Left lung (tissue), 10 donors: ENCODE results near the gene GPR78. TPM values are rescaled to one million over a fixed set of nuclear protein-coding genes. Genes with fewer than 3 reads are reported as not detected.
"Not testable (repeated sequence)": the region's sequence is repeated elsewhere in the genome, so short reads cannot be mapped to it uniquely, and the experiment has no call there.

Experiments used
- ATAC-seq: fragments of 200-7000 bp; cut with Tn5 transposase; one replicate; pipeline ENCODE4 v1.9.1; 2020; ENCODE audit warnings: moderate library complexity
- DNase-seq, 4 donors: peaks; one replicate each; pipeline ENCODE4 v3.0.0-alpha.2; 2013 to 2020
- H3K27ac ChIP-seq, 2 donors: fragments of 200-600 bp; sonication (generic) in 1 of 2; one replicate each; pipeline versions ENCODE4 v1.5.0 to v1.8.0; 2020 to 2021
- H3K27me3 ChIP-seq, 2 donors: fragments of 200-600 bp; sonication (generic) in 1 of 2; one replicate each; pipeline versions ENCODE4 v1.5.0 to v1.8.0; 2020 to 2021
- H3K36me3 ChIP-seq, 2 donors: fragments of 200-600 bp; sonication (generic) in 1 of 2; one replicate each; pipeline versions ENCODE4 v1.5.0 to v1.8.0; 2020 to 2021
- H3K4me1 ChIP-seq, 2 donors: fragments of 200-600 bp; one replicate each; pipeline ENCODE4 v1.8.0; 2021
- H3K4me3 ChIP-seq, 2 donors: fragments of 200-600 bp; sonication (generic) in 1 of 2; one replicate each; pipeline versions ENCODE4 v1.5.0 to v1.8.0; 2020 to 2021; ENCODE audit warnings: mild to moderate bottlenecking in 1 of 2
- H3K9me3 ChIP-seq, 2 donors: fragments of 200-600 bp; sonication (generic) in 1 of 2; one replicate each; pipeline versions ENCODE4 v1.5.0 to v1.8.0; 2020 to 2021
- intact Hi-C, 2 donors: fragments of 100-400 bp; cut with DNase I; formaldehyde crosslinking; loops; one replicate each; pipeline versions ENCODE4 v1.11.2 to v1.14.2; 2022
- polyA plus RNA-seq, 6 donors: library from polyadenylated mRNA; unstranded; fragments of 120-200 nt; gene quantifications; one replicate each; pipeline ENCODE4 v1.2.1, GENCODE V29; 2013; ENCODE audit not compliant: insufficient read length in 6 of 6
- total RNA-seq, 2 donors: library from RNA; stranded (reverse); fragmentation: NEBNext Ultra II Directional; extraction: Animal tissue kit (Norgen Biotek cat#: 25700); gene quantifications; one replicate each; pipeline ENCODE4 v1.2.1, GENCODE V29; 2021
- TF ChIP-seq, protein P1 (sequence below), 2 donors: fragments of 200-600 bp; sonication (generic) in 1 of 2; IDR thresholded peaks; one replicate each; pipeline versions ENCODE4 v1.5.0 to v1.8.0; 2021; ENCODE audit warnings: antibody characterized with exemption in 2 of 2
- donor health status: DM: no; HTN: yes; CAD: no.
- donor health status: DM: no; HTN: no; CAD: no.

The GPR78 gene
- total and polyA plus RNA-seq, 8 donors, result 0.07 to 0.67 (median 0.11) TPM

- intact Hi-C loops, result no loop called here
- TF ChIP-seq, protein P1, sequence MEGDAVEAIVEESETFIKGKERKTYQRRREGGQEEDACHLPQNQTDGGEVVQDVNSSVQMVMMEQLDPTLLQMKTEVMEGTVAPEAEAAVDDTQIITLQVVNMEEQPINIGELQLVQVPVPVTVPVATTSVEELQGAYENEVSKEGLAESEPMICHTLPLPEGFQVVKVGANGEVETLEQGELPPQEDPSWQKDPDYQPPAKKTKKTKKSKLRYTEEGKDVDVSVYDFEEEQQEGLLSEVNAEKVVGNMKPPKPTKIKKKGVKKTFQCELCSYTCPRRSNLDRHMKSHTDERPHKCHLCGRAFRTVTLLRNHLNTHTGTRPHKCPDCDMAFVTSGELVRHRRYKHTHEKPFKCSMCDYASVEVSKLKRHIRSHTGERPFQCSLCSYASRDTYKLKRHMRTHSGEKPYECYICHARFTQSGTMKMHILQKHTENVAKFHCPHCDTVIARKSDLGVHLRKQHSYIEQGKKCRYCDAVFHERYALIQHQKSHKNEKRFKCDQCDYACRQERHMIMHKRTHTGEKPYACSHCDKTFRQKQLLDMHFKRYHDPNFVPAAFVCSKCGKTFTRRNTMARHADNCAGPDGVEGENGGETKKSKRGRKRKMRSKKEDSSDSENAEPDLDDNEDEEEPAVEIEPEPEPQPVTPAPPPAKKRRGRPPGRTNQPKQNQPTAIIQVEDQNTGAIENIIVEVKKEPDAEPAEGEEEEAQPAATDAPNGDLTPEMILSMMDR (IDR thresholded peaks at IDR 0.05), result no peak
- no peak overlapping the region for H3K4me3 ChIP-seq
- H3K4me1 ChIP-seq, result no peaks in the 10 kb centered on the region
- ATAC-seq, result no peak
- no peaks in the 10 kb centered on the region for H3K36me3 ChIP-seq
- peak in 1 of 4 donors; percentile 39 for DNase-seq
- H3K27me3 ChIP-seq, result peaks cover 0 to 23% of the 10 kb centered on the region in 2 donors
- no peaks in the 10 kb centered on the region for H3K9me3 ChIP-seq
- no peak overlapping the region for H3K27ac ChIP-seq
These were observed 5.3 kb upstream of the GPR78 start for GRCh38 chr4:8574796-8575370.

- TF ChIP-seq, protein P1 (IDR thresholded peaks at IDR 0.05), result no peak
- intact Hi-C loops, result no loop called here
- Histone ChIP-seq H3K27me3 (peaks cover 0 to 28% of the 10 kb centered on the region in 2 donors), H3K4me1 (no peaks in the 10 kb centered on the region), H3K36me3 (no peaks in the 10 kb centered on the region), H3K27ac (no peak overlapping the region), H3K4me3 (no peak overlapping the region), H3K9me3 (no peaks in the 10 kb centered on the region)
- no peak for ATAC-seq
- DNase-seq, result peak in 1 of 4 donors; percentile 66
These were observed 4.7 kb upstream of the GPR78 start for GRCh38 chr4:8575457-8575856.

- H3K9me3 ChIP-seq, H3K4me3 ChIP-seq, H3K27ac ChIP-seq, H3K4me1 ChIP-seq, DNase-seq, intact Hi-C loops, H3K36me3 ChIP-seq, ATAC-seq: not testable (repeated sequence)
- peaks cover 9 to 40% of the 10 kb centered on the region in 2 donors for H3K27me3 ChIP-seq
These were observed 3.6 kb upstream of the GPR78 start for GRCh38 chr4:8576591-8576990.

DNA sequence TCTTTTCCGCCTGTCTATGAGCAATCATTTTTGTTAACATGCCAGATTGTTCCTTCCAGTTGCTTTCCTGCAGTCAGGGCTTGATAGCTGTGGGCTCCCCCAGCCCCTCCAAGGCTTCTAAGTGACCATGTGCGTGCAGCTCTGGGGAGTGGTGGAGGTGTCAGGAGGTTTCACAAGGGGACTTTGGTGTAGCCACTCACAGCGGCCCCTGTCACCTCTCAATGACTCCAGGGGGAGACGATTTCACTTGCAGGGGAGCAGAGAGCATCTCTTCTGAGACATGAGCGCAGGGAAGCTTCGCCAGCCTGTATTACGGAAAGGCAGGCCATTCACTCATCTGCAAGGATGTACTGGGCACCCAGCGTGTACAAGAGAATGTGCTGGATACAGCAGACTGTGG is 3.1 kb upstream of the GPR78 start:
- intact Hi-C loops, result no loop called here
- ATAC-seq (no peak), DNase-seq (peak in 1 of 4 donors; percentile 22)
- TF ChIP-seq, protein P1 (IDR thresholded peaks at IDR 0.05), result no peak
- H3K4me3 ChIP-seq, result no peak overlapping the region
- no peaks in the 10 kb centered on the region for H3K36me3 ChIP-seq
- H3K27me3 ChIP-seq, result peaks cover 11 to 44% of the 10 kb centered on the region in 2 donors
- H3K4me1 ChIP-seq, result no peaks in the 10 kb centered on the region
- H3K27ac ChIP-seq, result no peak overlapping the region
- H3K9me3 ChIP-seq, result no peaks in the 10 kb centered on the region

DNA sequence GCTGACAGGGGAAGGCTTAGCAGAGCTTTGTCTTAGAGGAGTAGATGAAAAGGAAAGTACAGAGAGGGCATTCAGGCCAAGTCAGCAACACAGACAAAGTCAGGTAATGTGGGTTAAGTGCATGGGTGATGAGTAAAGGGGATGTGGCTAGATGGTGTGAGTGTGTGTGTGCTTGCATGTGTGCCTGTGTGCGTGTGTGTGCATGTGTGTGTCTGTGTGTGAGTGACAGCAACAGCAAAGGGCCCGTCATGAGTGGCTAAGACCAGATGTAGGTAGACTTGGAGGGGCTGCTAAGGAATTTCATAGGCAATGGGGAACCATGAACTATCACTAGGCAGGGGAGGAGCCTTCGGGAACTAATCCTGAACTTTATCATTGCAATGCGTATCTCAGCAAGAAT is 2.2 kb upstream of the GPR78 start:
- TF ChIP-seq, protein P1 (IDR thresholded peaks at IDR 0.05), result no peak
- H3K9me3 ChIP-seq, result no peaks in the 10 kb centered on the region
- peaks cover 11 to 54% of the 10 kb centered on the region in 2 donors for H3K27me3 ChIP-seq
- H3K4me3 ChIP-seq, result no peak overlapping the region
- no peak overlapping the region for H3K27ac ChIP-seq
- DNase-seq (no peak), ATAC-seq (no peak)
- intact Hi-C loops, result no loop called here
- H3K36me3 ChIP-seq, result no peaks in the 10 kb centered on the region
- H3K4me1 ChIP-seq, result no peaks in the 10 kb centered on the region

DNA sequence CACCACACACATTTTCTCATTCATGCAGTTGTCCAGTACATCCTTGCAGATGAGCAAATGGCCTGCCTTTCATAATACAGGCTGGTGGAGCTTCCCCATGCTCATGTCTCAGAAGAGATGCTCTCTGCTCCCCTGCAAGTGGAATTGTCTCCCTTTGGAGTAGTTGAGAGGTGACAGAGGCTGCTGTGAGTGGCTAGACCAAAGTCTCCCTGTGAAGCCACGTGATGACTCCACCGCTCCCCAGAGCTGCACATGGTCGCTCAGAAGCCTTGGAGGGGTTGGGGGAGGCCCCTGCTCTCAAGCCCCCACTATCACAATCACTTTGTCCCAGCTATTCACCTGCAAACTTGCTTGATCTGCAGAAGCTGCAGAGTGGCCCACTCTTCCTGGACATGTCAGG is 1.5 kb upstream of the GPR78 start:
- Histone ChIP-seq H3K27me3 (peaks cover 11 to 60% of the 10 kb centered on the region in 2 donors), H3K36me3 (no peaks in the 10 kb centered on the region), H3K4me3 (no peak overlapping the region), H3K27ac (no peak overlapping the region), H3K4me1 (no peaks in the 10 kb centered on the region), H3K9me3 (no peaks in the 10 kb centered on the region)
- TF ChIP-seq, protein P1 (IDR thresholded peaks at IDR 0.05), result no peak
- DNase-seq (no peak), ATAC-seq (no peak)
- intact Hi-C loops, result no loop called here
